K562 (cell line): ENCODE measurements around the gene NMRK1. TPM values are rescaled to one million over a fixed set of nuclear protein-coding genes. Genes with fewer than 3 reads are reported as not detected.

Experiments
- E4F1 ChIP-seq: fragments of 250-450 bp; sonication (Bioruptor Pico); IDR thresholded peaks from 2 replicates; pipeline ENCODE4 v1.5.0; 2021; ENCODE audit warnings: mild to moderate bottlenecking, borderline replicate concordance
- FOXP4 ChIP-seq: sonication (generic); formaldehyde crosslinking; IDR thresholded peaks from 2 replicates; pipeline ENCODE4 v1.8.0; 2022; ENCODE audit warnings: mild to moderate bottlenecking, missing genetic modification reagents, borderline replicate concordance
- HES1 ChIP-seq: fragments of 450-650 bp; IDR thresholded peaks from 2 replicates; pipeline ENCODE4 v1.6.1; 2016; ENCODE audit warnings: low read depth, mild to moderate bottlenecking, moderate library complexity
- HMG20A ChIP-seq: fragments of 450-650 bp; formaldehyde crosslinking; conservative IDR thresholded peaks from 2 replicates; pipeline ENCODE4 v1.4.0; 2020; ENCODE audit warnings: mild to moderate bottlenecking, mixed read lengths
- MNT ChIP-seq, 2 experiments: fragments of 450-650 bp; conservative IDR thresholded peaks; 2 replicates each; pipeline ENCODE4 v1.6.1; 2017; ENCODE audit warnings: mild to moderate bottlenecking in 2 of 2, moderate library complexity in 2 of 2
- MYC ChIP-seq, 2 experiments: fragments of 250-450 bp in 1 of 2; sonication (Bioruptor Pico) in 1 of 2; IDR thresholded peaks; 2 replicates each; pipeline versions ENCODE4 v1.5.1 to v1.6.1; 2012 to 2021; ENCODE audit warnings: low read depth in 2 of 2, borderline replicate concordance in 1 of 2, improper control_type of control experiment in 1 of 2, low read length in 1 of 2, mild to moderate bottlenecking in 1 of 2, moderate library complexity in 1 of 2
- POLR3G ChIP-seq: IDR thresholded peaks from 2 replicates; pipeline ENCODE4 v1.6.1; 2011; ENCODE audit not compliant: insufficient read length, insufficient replicate concordance; ENCODE audit errors: extremely low read depth
- RB1 ChIP-seq: fragments of 450-650 bp; IDR thresholded peaks from 2 replicates; pipeline ENCODE4 v1.6.1; 2017; ENCODE audit warnings: low read depth, mild to moderate bottlenecking
- RREB1 ChIP-seq: fragments of 250-450 bp; sonication (Bioruptor Pico); IDR thresholded peaks from 2 replicates; pipeline ENCODE4 v1.4.0; 2020
- ZNF224 ChIP-seq: sonication (generic); formaldehyde crosslinking; IDR thresholded peaks from 2 replicates; pipeline ENCODE4 v1.8.0; 2022; ENCODE audit warnings: mild to moderate bottlenecking, missing genetic modification reagents
- polyA plus RNA-seq, 8 experiments: library from polyadenylated mRNA; depleted of rRNA in 4 of 8; stranded (reverse) in 5 of 8; unstranded in 3 of 8; fragments of >200 nt; fragmentation: Nextera tagmentation in 2 of 8; fragmentation: Illumina TruSeq in 1 of 8; extraction: Ambion mirVana in 2 of 8; extraction: Trizol in 1 of 8; gene quantifications; 2 replicates each; pipeline versions ENCODE4 v1.2.1 to v1.2.3, GENCODE V29; 2011 to 2014; ENCODE audit warnings: inconsistent platforms in 1 of 8, missing spikeins in 1 of 8
- total RNA-seq, 7 experiments: library from RNA; depleted of rRNA in 6 of 7; stranded (reverse); fragments of >200 nt in 6 of 7; fragmentation: Illumina TruSeq in 2 of 7; extraction: Trizol in 2 of 7; gene quantifications; 2 replicates each; pipeline versions ENCODE4 v1.2.1 to v1.2.3, GENCODE V29; 2011 to 2021; ENCODE audit warnings: low replicate concordance in 1 of 7

NMRK1 gene
- total and polyA plus RNA-seq, 9 of the 15 experiments (the other 6 are each of a cell fraction or from before 2014, with no cell fraction given), result 1.1 to 3.5 (median 1.7) TPM

GRCh38 chr9:75027187-75028107 lies 60.5 kb downstream of the NMRK1 start (continued):
- no peak for TF ChIP-seq HMG20A (CRISPR knock-in tag)
- peak; percentile 95 for TF ChIP-seq HES1
- TF ChIP-seq ZNF224 (CRISPR knock-in tag), result no peak
- TF ChIP-seq POLR3G, result no peak
- no peak; the same call in 1 of the 2 replicates for TF ChIP-seq RB1
- TF ChIP-seq E4F1 (CRISPR knock-in tag), result no peak
- 0 out of 2 replicates have a peak, but pooled peaks have one; percentile 42 for TF ChIP-seq FOXP4 (CRISPR knock-in tag)
- peak; percentile 96 for TF ChIP-seq MYC (IDR thresholded peaks at IDR 0.05; ENCODE audit: low read depth, low read length)
- no peak for TF ChIP-seq MYC (CRISPR knock-in tag; IDR thresholded peaks at IDR 0.05; ENCODE audit: borderline replicate concordance, low read depth)
- TF ChIP-seq RREB1, result no peak
- TF ChIP-seq MNT (conservative IDR thresholded peaks at IDR 0.05), result peak; percentile 31 to 51
